LNCAP (cell line): ENCODE measurements around the gene HIBADH.
A peak's percentile ranks its signal among the peaks of the same experiment; 100 is the strongest.

Experiments
- TF ChIP-seq, protein P1 (sequence below): fragments of 450-650 bp; IDR thresholded peaks from 2 replicates; pipeline ENCODE4 v1.5.1; 2017; ENCODE audit warnings: mild to moderate bottlenecking

The HIBADH gene

DNA sequence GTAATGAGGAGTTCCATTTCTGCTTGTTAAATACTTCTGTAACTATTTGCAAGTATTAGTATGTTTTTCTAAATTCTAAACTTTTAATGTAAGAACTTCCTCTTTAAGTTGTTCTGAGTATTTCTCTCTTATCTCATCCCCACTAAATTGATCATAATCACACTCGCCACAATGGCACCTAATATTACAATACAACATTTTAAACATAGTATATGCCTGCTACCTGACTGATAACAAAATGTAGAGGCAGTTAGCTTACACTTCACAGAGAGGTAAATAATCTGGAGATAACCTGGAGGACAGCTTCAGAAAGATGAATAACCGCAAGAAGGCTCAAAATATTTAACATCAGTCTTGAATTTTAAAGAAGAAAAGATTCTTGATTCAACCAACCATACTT is 48.6 kb downstream of the HIBADH start:
- TF ChIP-seq, protein P1, sequence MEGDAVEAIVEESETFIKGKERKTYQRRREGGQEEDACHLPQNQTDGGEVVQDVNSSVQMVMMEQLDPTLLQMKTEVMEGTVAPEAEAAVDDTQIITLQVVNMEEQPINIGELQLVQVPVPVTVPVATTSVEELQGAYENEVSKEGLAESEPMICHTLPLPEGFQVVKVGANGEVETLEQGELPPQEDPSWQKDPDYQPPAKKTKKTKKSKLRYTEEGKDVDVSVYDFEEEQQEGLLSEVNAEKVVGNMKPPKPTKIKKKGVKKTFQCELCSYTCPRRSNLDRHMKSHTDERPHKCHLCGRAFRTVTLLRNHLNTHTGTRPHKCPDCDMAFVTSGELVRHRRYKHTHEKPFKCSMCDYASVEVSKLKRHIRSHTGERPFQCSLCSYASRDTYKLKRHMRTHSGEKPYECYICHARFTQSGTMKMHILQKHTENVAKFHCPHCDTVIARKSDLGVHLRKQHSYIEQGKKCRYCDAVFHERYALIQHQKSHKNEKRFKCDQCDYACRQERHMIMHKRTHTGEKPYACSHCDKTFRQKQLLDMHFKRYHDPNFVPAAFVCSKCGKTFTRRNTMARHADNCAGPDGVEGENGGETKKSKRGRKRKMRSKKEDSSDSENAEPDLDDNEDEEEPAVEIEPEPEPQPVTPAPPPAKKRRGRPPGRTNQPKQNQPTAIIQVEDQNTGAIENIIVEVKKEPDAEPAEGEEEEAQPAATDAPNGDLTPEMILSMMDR, result no peak

DNA sequence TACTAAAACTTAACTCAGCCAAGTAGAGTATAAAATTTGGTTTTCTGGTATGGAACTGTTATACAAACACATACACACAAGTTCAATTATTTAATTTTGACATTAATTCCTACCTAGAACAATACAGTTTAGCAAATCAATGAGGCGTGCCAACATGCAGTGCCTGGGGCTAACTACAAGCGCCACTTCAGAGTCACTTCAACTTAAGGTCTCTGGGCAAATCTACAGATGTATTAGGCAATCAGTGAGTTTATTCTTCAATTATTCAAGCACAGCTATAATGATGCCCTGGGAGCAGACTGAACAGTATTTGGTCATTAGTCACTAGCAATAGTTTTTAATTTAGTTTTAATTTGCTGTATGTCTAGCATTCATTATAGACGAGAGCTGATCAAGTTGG is 51.6 kb downstream of the HIBADH start:
- TF ChIP-seq, protein P1, result no peak

DNA sequence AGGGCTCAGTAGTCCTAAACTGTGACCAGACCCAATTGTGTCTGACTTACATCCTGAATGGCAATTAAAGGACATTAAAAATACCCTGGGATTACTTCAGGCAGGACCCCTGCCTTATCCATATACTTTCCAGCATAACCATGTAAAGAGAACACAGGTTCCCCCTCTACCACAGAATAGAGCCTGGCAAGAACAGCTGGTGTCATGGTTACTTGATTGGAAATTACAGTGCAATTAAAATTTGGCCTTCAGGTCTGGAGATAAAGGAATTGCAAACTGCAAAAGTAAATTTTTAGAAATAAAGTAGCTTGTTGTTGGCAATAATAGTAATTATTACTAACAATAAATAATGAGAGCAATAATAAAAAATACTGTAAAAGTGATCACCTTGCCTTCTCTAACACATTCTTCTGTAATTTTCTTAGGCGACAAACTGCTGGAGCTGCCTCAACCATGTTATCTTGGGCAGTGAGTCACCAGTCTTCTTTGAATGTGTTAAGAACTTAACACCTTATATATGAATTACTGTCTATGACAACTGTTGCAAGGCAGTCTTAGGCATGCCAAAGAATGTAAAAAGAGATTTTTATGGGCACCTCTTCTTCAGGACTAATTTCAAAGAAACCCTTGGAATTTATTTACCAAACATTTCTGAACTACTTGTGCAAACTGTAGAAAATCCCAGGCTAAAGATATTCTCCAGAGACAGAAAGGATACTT is 53.7 kb downstream of the HIBADH start:
- TF ChIP-seq, protein P1, result no peak

DNA sequence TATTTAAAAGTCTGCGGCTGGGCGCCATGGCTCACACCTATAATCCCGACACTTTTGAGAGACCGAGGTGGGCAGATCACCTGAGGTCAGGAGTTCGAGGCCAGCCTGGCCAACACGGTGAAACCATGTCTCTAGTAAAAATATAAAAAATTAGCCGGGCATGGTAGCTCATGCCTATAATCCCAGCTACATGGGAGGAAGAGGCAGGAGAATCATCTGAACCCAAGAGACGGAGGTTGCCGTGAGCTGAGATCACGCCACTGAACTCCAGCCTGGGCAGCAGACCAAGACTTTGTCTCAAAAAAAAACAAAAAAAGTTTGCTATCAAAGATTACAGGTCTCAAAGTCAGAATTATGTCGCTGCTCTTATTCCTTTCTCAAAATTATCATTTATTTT is 55.5 kb downstream of the HIBADH start:
- TF ChIP-seq, protein P1, result no peak

DNA sequence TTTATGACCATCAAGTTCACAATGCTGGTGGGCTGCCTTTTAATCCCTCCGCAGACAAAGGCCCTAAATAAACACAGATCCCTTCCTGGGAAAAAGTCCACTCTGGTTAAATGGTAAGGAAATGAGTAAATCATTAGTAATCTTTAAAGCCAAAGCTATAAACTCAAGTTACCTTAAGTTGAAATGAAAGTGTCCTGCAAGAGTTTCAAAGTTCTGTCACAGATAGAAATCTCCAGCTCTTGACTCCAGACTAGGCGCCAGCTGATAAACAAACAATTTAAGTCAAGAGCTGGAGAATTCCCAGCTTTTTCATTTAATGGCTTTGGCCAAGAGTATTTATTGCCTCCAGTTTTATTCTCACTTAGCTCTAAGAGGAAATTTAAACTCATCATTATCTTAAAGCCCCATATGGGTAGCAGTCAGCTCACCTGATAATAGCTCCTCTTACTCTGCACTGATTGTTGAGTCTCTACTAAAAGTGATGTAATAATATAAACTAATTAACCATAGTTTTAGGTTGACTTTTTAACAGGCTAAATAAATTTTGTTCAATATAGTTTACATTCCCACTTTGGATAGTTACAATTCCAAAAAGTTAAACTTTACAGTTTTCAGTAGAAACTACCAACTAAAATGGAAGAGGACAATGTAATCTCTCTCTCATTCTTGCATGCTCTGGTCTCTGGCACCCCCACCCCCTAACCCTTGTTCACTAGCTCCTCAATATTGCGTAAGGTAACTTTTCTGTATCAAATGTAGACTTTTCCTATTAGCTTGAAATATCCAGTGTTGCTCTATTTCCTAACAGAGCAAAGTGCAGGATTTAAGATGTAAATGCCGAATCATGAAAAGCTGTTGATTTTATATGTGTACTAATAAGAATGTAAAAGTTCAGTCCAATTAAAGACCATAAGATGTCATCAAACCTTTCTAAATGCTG is 56.1 kb downstream of the HIBADH start:
- TF ChIP-seq, protein P1, result no peak

DNA sequence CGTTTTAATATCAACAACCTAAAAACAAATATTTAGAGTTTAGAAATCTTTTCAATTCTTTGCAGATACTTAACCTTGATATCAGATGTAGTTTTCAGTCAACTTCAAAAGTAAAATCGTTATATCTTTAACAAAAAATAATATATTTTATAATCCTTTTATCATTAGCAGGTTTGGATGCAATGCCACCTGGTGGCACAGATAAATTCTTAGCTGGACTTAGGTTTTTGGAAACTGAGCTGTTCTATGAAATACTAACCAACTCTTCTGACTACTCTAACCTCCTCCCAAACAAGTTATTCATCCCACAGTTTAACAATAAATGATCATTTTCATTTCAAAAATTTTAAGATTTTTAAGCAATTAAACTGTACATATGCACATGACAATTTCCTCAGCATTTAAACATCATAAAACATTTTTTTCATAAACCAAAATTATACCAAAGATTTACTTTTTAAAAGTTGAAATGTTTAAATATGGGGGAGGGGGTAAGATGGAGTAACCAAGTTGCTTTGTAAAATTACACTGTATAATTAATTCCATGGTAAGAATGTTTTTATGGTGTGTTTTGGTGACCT is 56.9 kb downstream of the HIBADH start:
- TF ChIP-seq, protein P1, result peak; percentile 63

DNA sequence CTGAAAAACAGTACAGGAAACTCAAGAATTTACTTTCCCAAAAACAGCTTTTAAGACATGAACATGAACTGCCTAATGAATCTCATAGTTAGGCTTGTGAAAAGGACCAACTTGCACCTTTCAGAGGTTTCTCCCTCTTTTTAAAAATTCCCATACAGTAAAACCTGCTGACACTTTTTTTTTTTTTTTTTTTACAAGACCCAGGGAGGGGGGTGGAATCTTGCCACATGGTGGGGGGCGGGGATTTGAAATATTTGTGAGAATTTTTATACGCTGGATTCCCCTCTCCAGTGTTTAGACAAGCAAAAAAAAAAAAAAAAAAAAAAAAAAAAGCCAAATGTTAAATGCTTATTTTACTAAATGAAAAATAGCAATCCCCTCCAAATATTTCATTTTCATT is 57.4 kb downstream of the HIBADH start:
- TF ChIP-seq, protein P1, result no peak
